HG03354 (cell line): ENCODE data around the gene ALDOC.
"Not testable (repeated sequence)": the region's sequence is repeated elsewhere in the genome, so short reads cannot be mapped to it uniquely, and the experiment has no call there.

ENCODE experiments used
- ATAC-seq: cut with Tn5 transposase; IDR thresholded peaks from one replicate; pipeline ENCODE4 v1.9.1; 2021; ENCODE audit warnings: mild to moderate bottlenecking; ENCODE audit not compliant: unreplicated experiment, poor library complexity, severe bottlenecking

The ALDOC gene

DNA sequence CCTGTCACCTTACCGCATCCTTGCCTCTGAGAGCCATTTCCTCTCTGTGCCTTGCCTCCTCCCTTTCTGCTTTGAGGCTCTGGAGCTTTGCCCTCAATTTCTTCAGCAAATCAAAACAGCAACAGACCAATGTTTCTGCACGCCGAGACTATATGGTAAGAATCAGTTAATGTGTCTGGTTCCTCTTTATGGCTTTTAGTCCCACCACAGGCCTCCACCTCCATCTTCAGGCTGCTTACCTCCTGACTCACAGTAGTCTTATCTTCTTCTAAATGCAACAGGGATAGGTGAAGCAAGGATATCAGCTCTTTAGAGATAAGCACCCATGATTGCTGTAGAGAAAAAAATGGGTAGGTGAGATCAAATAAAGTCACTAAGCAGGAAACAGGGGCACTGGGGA, 9.2 kb upstream of the ALDOC start:
- no peak for ATAC-seq

DNA sequence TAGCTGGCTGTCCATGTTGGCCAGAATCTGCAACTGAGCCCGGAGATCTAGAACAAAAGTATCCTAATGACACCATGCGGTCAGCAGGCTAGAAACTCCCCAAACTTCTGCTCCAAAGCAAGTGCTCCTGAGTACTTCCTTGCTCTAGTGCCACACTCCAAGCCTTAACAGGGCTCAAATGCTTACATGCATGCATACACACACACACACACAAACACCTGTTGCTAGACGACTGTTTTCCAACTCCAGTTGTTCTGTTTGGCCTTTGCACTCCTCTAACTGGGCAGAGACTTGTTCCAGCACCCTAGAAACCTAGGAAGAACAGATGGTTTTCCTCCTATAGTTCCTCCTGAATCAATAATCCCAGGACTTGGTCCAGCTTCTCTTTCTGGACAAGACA, 7.7 kb upstream of the ALDOC start:
- no peak for ATAC-seq

DNA sequence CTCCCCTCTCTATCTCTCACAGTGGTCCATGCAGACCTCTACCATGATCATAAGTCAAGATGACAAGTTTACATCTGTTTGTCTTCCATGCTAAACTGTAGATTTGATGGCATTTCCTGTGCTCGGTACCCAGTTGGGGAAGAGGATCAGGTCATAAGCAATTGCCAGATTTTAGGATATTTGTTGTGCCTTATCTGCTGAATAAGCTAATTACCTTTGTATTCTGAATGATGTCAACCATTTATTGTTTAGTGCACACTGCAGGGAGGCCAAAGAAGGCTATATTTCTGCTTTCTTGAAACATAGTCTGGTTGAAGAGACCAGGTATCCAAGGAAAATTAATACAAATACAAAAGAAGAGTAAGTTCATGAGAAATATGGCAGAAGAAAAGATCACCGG, 5.8 kb upstream of the ALDOC start:
- no peak for ATAC-seq

DNA sequence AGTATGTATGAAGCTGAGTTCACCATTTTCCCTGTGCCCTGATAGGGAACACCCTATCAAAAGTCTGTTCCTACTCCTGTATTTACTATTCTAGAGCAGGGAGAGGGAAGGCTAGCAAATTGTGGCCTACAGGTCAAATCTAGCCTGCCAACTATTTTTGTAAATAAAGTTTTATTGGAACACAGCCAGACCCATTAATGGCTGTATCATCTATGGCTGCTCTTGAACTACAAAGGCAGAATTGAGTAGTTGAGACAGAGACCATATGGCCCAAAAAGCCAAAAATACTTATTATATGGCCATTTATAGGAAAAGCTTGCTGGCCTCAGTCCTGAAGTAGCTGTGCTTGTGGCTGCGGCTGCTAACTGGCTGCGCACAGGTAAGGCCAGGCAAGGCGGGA, 4.3 kb upstream of the ALDOC start:
- no peak for ATAC-seq

DNA sequence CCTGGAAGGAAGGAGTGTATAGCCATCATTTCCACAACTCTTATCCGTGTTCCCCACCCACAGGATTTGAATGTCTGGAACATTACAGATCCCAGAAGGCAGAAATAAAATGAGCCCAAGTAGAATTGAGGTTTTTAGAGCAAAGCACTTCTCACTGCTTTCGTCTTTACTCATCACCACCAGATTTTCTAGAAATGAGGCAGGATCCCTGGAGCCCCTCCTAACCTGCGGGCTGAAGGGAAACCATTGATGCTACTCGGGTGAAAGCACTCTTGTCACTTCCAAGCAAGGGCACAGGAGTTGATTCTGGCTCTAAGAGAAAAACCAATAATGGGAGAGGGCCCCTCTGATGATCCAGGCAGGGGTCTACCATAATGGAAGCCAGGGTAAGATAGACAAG, 2.8 kb upstream of the ALDOC start:
- ATAC-seq = no peak

DNA sequence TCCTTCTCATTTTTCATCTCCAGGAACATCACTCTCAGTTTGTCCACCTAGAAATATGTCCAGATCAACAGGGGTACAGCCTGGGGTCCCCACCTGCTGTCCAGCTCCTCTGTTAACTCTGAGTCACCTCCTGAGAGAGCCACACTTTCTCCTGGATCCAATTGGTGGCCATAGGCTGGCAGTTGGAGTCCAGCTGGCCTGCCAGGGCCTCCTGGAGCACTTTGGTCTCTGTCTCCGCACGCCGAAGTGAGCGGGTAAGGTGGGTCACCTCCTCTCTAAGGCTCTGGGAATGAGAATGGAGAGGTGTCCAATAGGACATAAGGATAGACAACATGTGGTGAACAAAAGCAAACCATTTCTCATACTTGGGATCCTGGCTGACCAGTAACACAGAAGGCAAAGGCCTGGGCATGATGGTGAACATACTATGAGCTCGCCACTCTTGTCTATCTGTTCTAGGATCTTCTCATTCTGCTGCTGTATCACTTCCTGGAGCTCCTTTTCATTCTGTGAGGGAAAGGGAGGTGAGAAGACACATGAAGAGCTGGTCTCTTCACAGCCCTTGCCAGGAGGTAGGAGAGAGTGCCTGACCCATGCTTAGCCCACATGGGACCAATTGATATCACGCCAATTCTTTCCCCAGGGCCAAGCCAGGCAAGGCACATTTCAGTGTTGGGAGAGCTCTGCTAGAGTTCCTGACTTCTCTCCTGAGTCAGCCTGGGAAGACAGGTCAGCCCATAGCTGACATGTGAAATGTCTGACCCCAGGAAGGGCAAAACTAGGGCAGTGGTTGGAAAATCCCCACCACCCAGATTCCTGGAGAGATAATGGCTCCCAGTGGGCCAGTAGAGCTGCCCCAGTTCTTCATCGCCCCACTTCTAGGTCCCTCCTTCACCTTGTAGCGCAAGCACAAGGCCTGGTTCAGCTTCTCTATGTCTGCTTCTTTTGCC, 1.8 kb upstream of the ALDOC start:
- no peak for ATAC-seq

DNA sequence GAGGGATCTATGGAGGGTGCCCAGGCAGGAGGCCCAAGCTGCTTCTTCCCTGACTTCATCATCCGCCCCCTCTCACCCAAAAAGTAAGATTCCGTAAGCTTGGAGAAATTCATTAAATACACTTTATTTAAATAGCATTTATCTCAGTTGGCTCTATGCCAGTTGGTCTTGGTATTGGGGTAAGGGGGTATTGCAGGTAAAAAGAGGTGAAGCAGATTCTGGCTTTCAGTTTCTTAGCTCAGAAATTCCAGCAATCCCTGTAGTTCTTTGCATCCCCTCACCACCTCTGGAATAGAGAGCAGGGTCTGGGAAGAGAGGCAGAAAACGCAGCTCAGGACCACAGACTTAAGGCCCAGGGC, 750 bp upstream of the ALDOC start:
- no peak for ATAC-seq

DNA sequence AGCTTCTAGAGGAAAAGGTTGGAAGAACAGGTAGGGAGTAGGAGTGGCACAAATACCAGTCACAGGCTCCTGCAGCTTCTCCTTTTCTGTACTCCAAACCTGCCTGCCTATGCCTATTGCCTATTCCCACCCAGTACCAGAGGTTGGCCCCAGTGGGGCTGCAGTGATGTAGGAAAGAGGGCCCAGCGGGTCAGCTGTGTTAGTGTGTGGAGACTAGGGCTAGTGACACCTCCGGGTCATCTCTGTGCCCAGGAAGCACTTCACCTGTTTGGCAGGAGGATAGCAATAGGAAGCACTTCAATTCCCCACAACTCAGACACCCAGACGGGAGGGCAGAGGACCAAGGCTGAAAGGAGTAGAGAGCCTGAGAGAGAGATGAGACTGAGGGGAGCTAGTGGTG, 679 bp downstream of the ALDOC start:
- ATAC-seq = not testable (repeated sequence)

DNA sequence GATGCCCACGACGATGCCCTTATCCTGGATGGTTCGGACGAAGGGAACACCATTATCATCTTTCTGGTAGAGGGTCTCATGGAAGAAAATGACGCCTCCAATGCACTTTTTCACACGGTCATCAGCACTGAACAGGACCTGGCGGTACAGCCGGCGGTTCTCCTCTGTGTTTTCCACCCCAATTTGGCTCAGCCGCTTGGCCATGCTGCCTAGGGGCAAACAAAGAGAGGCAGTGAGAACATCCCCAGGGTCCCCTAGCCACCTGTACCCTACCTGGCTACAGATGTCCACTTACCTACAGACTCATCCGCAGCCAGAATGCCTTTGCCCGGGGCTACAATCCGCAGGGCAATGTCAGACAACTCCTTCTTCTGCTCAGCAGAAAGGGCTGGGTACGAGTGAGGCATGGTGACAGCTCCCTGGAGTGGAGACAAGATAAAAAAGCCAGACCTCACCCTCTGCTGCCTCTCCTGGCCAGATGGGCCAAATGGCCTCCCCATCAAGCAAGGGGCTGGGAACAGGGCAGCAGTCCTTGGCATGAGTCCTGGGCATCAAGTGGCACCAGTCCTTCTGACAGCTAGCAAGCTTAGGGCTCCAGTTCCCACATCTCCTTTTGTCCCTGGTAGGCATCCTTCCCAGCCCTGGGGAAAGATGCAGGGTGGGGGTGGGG, 1.4 kb downstream of the ALDOC start:
- no peak for ATAC-seq

DNA sequence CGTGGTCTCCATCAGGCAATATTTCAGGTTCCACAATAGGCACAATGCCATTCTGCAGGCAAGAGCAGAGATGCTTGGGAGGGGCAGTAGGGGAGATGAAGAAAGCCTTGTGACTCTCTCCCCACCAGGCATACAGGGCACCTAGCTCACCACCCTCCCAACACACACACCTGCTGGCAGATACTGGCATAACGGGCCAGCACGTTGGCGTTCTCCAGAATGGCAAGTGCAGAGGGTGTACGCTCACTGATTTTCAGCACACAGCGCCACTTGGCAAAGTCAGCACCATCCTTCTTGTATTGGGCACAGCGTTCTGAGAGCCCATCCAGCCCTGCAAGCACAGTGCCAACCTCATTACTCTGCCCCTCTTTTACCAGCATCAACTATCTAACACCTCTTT, 2.2 kb downstream of the ALDOC start:
- no peak for ATAC-seq

DNA sequence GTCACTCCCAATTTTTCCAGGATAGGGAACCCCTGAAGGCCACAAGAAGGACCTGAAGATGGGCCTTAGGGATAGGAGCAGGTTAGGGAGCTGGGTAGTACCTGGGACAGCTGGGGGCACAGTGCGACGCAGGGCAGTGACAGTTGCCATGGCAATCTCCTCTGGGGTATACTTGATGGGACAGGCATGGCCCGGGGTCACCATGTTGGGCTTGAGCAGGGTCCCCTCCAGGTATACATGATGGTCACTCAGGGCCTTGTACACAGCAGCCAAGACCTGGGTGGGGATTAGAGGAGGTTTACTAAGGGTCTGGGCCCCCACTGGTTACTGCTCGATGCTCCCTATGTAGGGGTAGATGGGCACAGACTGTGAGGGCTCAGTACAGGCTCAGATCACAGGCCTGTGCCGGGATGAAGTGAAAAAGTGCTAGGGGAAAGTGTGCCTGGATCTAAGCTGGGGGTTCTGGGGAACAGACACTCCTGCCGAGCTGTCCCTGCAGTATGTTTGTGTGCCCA, 2.7 kb downstream of the ALDOC start:
- ATAC-seq = no peak

DNA sequence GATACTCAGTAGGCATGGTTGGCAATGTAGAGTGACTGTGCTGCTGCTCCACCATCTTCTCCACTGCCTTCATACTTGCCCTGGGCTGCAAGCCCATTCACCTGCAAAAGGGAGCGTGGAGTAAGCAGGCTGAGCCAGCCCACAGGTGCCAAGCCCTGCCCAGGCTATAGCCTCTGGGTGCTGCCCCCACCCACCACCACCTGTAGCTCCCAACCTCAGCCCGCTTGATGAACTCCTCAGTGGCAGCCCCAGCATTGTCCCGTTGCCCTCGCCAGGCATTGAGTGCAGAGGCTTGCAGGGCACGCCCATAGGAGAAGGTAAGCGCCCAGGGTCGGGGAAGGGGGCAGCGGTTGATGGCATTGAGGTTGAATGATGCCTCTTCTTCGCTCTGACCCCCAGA, 3.2 kb downstream of the ALDOC start:
- no peak for ATAC-seq

DNA sequence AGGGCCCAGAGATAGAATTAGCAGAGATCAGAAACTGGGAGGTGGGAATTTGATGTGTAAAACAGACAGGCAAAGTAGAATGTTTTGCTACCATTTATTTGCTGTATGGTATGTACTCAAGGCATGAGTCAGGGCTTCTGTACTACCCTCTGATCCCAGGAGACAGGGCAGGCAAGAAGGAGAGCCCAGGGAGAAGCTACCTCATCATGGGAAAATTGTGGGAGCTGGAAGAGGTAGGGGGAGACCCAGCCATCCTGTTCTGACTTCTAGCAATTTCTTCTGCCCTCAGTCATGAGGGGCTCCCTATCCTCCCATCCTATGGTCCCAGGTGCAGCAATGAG, 3.7 kb downstream of the ALDOC start:
- ATAC-seq = no peak

DNA sequence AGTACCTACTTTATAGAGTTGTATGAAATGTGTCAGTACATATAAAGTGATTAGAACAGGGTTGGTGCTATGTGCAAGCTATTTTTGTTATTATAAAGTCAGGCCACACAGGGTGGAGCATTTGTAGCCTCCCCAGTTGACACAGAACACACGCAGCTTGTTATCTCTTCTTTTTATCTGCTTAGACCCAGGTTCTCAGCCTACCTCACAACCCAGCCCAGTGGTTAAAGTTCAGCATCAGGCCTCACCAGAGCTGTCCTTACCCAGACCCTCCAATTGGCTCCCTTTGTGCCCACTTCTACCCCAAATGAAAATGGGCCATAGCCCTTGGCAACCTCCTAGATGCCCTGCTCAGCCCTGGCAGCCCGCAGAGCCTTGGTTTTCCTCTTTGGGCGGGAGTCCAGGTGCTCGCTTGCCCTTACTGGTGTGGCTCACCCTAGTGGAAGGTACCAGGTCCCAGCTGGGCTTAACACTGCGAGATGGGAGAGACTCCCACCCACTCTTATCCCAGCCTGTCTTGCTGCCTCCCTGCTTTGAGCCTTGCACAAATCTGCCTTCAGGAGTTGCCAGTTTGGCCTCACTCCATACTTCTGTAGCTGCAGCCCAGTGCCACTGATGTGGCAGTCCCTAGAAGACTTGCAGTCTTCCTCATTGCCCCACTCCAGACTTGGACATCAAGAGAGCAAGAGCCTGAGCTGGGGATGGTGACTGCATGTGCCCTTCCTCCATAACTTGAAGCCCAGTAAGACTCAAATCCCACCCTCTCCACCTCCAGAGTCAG, 4.2 kb downstream of the ALDOC start:
- ATAC-seq = no peak

DNA sequence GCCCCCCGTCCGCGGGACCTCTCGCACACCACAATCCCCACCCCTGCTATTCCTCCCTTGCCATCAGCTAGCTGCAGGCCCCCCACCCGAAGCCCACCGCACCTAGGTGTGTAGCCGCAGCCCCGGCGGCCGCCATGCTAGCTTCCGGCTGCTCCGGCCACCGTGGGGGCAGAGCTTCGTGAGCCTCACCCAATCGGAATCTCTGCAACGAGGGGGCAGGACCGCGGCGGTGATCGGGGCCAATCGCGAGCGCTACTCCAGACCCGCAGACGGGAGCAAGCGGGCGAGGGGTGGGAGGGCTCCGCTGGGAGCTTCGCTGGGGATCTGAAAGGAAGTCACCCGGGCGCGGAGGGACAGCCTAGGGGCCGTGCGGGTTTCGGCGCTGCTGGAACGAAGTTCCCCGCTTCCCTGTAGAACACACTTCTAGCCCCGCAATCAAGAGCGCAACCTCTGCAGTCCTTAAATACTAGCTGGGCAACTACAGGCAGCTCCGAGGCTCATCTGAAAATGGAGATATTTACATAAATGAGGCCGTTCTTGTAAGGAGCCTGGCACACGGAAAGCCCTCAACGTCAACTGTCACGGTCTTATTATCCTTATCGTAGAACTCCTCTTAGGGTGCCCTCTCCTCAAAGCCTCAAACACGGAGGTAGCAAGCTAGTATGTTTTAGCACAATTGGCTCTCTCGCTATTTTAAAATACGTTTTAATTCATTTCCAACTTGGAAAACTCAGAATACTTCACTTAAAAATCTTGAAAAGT, 5.2 kb downstream of the ALDOC start, which contains the start of gene PIGS:
TSS of gene PIGS (minus strand) at position 164 of the 762 bp plus-strand sequence. CDS start at position 136, 28 bp downstream.
- ATAC-seq = peak; percentile 93

DNA sequence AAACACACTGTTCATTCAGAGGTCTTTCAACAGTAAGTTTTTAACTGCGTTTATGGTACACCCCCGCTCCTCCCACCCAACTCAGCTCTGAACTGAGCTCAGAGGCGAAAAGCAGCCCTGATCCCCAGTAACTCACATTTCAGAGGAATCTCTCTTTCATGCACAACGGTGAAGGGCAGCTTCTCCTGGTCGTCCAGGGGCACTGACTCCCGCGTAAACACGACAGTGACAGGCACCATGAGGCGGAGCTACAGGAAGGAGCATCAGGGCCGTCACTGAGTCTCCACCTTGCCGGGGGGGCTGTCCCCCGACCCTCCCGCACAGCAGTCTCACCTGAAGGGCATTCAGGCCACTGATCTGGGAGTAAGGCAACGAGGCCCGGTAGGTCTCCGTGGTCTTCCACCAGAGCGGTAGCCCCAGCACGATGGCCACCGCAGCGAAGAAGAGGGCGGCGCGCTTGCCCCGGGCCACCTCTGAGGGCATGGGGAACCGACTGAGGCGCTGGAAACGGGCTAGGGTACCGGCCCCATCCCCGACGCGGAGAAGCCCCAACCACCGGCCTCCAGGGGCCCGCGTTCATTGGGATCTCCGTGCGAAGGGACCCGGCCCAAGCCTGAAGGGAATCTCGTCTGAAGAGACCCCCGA, 5.9 kb downstream of the ALDOC start:
- peak; percentile 27 for ATAC-seq

DNA sequence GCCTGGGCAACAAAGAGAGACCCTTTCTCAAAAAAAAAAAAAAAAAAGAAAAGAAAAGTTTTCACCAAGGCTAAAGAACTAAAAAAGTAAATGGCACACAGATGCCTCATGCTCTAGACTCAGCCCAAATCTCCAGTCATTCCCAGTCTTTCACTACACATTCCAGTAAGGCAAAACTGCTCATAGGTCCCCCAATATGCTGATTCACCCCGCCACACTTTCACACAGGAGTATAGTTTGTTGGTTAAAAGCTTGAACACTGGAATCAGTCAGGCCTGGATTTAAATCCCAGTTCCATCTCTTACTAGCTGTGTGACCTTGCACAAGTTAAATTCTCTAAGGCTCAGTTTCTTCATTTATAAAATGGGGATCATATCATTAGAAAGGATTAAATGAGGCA, 7.2 kb downstream of the ALDOC start:
- no peak for ATAC-seq

DNA sequence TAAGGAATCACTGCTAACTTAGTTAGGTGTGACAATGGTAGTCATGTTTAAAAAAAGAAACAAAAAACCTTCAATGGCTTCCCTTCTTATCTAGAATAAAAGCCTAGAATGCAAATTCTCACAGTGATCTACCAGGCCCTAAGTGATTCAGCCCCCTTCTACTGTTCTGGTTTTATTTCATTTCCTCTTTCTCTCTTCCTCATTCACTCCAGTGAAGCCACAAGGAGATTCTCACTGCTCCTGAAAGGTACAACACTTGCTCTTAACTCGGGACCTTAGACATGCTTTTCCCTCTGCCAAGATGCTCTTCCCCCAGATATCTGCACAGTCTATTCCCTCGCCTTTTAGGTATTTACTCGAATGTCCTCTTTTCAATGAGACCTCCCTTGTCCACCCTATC, 9.1 kb downstream of the ALDOC start:
- ATAC-seq = no peak

DNA sequence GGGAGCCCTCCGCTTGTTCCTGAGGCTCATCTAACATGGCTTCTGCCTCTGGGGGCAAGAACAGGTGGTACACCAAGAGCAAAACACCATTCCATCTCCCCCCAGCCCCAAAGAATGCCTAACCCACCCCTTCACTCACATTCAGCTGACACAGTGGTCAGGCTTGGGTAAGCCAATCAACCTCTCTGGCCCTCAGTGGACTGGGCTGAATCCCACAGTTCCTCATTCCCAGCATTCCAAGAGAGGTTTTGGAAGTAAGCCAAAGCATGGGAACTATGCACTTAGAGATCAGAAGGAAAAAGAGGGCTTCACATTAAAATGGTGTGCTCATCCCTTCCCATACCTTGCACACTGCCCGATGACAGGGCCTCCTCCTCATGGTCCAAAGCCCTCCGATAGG, 13.2 kb downstream of the ALDOC start:
- no peak for ATAC-seq
